HepG2 (cell line): ENCODE measurements around the gene PARN. TPM values are rescaled to one million over a fixed set of nuclear protein-coding genes. Genes with fewer than 3 reads are reported as not detected.
A peak's percentile ranks its signal among the peaks of the same experiment; 100 is the strongest.

Source experiments
- AKNA ChIP-seq: sonication (generic); formaldehyde crosslinking; IDR thresholded peaks from 2 replicates; pipeline ENCODE4 v1.4.0; 2020; ENCODE audit warnings: missing genetic modification reagents, borderline replicate concordance
- BRD4 ChIP-seq: sonication (generic); formaldehyde crosslinking; IDR thresholded peaks from 2 replicates; pipeline ENCODE4 v1.4.0; 2020; ENCODE audit warnings: missing genetic modification reagents
- DMTF1 ChIP-seq: sonication (generic); formaldehyde crosslinking; IDR thresholded peaks from 2 replicates; pipeline ENCODE4 v1.4.0; 2020; ENCODE audit warnings: mild to moderate bottlenecking, missing genetic modification reagents
- IRX3 ChIP-seq: sonication (generic); formaldehyde crosslinking; IDR thresholded peaks from 2 replicates; pipeline ENCODE4 v1.8.1; 2023; ENCODE audit warnings: mild to moderate bottlenecking, low read depth, missing genetic modification reagents, borderline replicate concordance
- MBNL3 ChIP-seq: fragments of 250-450 bp; sonication (Bioruptor Pico); conservative IDR thresholded peaks from 2 replicates; pipeline ENCODE4 v1.8.0; 2022; ENCODE audit warnings: mild to moderate bottlenecking, inconsistent platforms
- SALL2 ChIP-seq: sonication (generic); formaldehyde crosslinking; IDR thresholded peaks from 2 replicates; pipeline ENCODE4 v1.8.1; 2023; ENCODE audit warnings: mild to moderate bottlenecking, missing genetic modification reagents, inconsistent platforms
- SAP130 ChIP-seq: IDR thresholded peaks from 2 replicates; pipeline ENCODE4 v1.6.1; 2016; ENCODE audit warnings: low read depth
- TMF1 ChIP-seq: sonication (generic); formaldehyde crosslinking; IDR thresholded peaks from 2 replicates; pipeline ENCODE4 v1.8.1; 2022; ENCODE audit warnings: low read depth, missing genetic modification reagents
- ZGPAT ChIP-seq: IDR thresholded peaks from 2 replicates; pipeline ENCODE4 v1.6.1; 2016; ENCODE audit warnings: mild to moderate bottlenecking
- ZKSCAN8 ChIP-seq: IDR thresholded peaks from 2 replicates; pipeline ENCODE4 v1.6.1; 2016; ENCODE audit warnings: borderline replicate concordance, missing genetic modification reagents, missing compliant biosample characterization
- ZMAT5 ChIP-seq: sonication (generic); formaldehyde crosslinking; IDR thresholded peaks from 2 replicates; pipeline ENCODE4 v1.5.0; 2020; ENCODE audit warnings: mild to moderate bottlenecking, low read depth, missing genetic modification reagents, borderline replicate concordance
- ZNF124 ChIP-seq: sonication (generic); formaldehyde crosslinking; IDR thresholded peaks from 2 replicates; pipeline ENCODE4 v1.4.0; 2020; ENCODE audit warnings: missing genetic modification reagents
- ZNF180 ChIP-seq: sonication (generic); formaldehyde crosslinking; IDR thresholded peaks from 2 replicates; pipeline ENCODE4 v1.4.0; 2020; ENCODE audit warnings: low read depth, missing genetic modification reagents, borderline replicate concordance
- ZNF230 ChIP-seq: sonication (generic); formaldehyde crosslinking; IDR thresholded peaks from 2 replicates; pipeline ENCODE4 v1.4.0; 2020; ENCODE audit warnings: mild to moderate bottlenecking, missing genetic modification reagents
- ZNF253 ChIP-seq: sonication (generic); formaldehyde crosslinking; IDR thresholded peaks from 2 replicates; pipeline ENCODE4 v1.8.0; 2022; ENCODE audit warnings: mild to moderate bottlenecking, missing genetic modification reagents, borderline replicate concordance
- ZNF329 ChIP-seq: sonication (generic); formaldehyde crosslinking; IDR thresholded peaks from 2 replicates; pipeline ENCODE4 v1.9.0; 2021; ENCODE audit warnings: low read depth, mild to moderate bottlenecking, missing genetic modification reagents
- ZNF563 ChIP-seq: sonication (generic); formaldehyde crosslinking; IDR thresholded peaks from 2 replicates; pipeline ENCODE4 v1.8.0; 2022; ENCODE audit warnings: mild to moderate bottlenecking, moderate library complexity, missing genetic modification reagents
- ZSCAN20 ChIP-seq: sonication (generic); formaldehyde crosslinking; IDR thresholded peaks from 2 replicates; pipeline ENCODE4 v1.4.0; 2020; ENCODE audit warnings: missing genetic modification reagents, mild to moderate bottlenecking, borderline replicate concordance
- polyA plus RNA-seq, 8 experiments: library from polyadenylated mRNA; depleted of rRNA in 3 of 8; stranded (reverse) in 7 of 8; unstranded in 1 of 8; fragments of >200 nt; fragmentation: Illumina TruSeq in 4 of 8; extraction: Trizol in 4 of 8; gene quantifications; 2 replicates each; pipeline versions ENCODE4 v1.2.1 to v1.2.3, GENCODE V29; 2011 to 2016; ENCODE audit warnings: low read depth in 4 of 8, missing spikeins in 1 of 8, mixed read lengths in 1 of 8; ENCODE audit not compliant: insufficient read depth in 1 of 8
- total RNA-seq, 5 experiments: library from RNA; depleted of rRNA; stranded (reverse); fragments of >200 nt; fragmentation: Illumina TruSeq; extraction: Trizol; gene quantifications; 2 replicates each; pipeline ENCODE4 v1.2.3, GENCODE V29; 2016; ENCODE audit warnings: low read depth in 1 of 5
- TF ChIP-seq, protein P1 (sequence below): sonication (generic); formaldehyde crosslinking; IDR thresholded peaks from 2 replicates; pipeline ENCODE4 v1.4.0; 2020; ENCODE audit warnings: mild to moderate bottlenecking, missing genetic modification reagents

The PARN gene
- total and polyA plus RNA-seq, 2 of the 13 experiments (the other 11 are each of a cell fraction or from before 2014, with no cell fraction given) = 13.3 to 47.6 TPM

- TF ChIP-seq ZNF230 = peak; percentile 81
- peak; percentile 100 for TF ChIP-seq SAP130 (CRISPR knock-in tag)
- TF ChIP-seq ZNF180 (CRISPR knock-in tag) = 0 out of 2 replicates have a peak, but pooled peaks have one; percentile 43
- TF ChIP-seq ZKSCAN8 = no peak; the same call in 1 of the 2 replicates
- TF ChIP-seq BRD4 = peak; percentile 81; the same call in 1 of the 2 replicates
- TF ChIP-seq SALL2 = peak; percentile 59; the same call in 1 of the 2 replicates
- TF ChIP-seq DMTF1 (CRISPR knock-in tag) = no peak
- peak; percentile 97 for TF ChIP-seq ZNF563 (CRISPR knock-in tag)
- no peak; the same call in 1 of the 2 replicates for TF ChIP-seq ZNF329 (CRISPR knock-in tag)
- peak; percentile 88; the same call in 1 of the 2 replicates for TF ChIP-seq ZNF124 (CRISPR knock-in tag)
- peak; percentile 98 for TF ChIP-seq IRX3 (CRISPR knock-in tag)
- TF ChIP-seq ZGPAT (CRISPR knock-in tag) = peak; percentile 97; the same call in 1 of the 2 replicates
- no peak for TF ChIP-seq ZMAT5 (CRISPR knock-in tag)
- TF ChIP-seq, protein P1, sequence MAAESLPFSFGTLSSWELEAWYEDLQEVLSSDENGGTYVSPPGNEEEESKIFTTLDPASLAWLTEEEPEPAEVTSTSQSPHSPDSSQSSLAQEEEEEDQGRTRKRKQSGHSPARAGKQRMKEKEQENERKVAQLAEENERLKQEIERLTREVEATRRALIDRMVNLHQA (CRISPR knock-in tag) = 0 out of 2 replicates have a peak, but pooled peaks have one; percentile 30
- peak; percentile 83; the same call in 1 of the 2 replicates for TF ChIP-seq TMF1
- peak; percentile 95; the same call in 1 of the 2 replicates for TF ChIP-seq ZSCAN20 (CRISPR knock-in tag)
- TF ChIP-seq AKNA (CRISPR knock-in tag) = peak; percentile 92; the same call in 1 of the 2 replicates
- TF ChIP-seq ZNF253 (CRISPR knock-in tag) = peak; percentile 75; the same call in 1 of the 2 replicates
- TF ChIP-seq MBNL3 (CRISPR knock-in tag) = no peak
These were observed at the start of gene PARN (continued) for GRCh38 chr16:14629919-14630619.
